ENCODE results near the gene MYO5C. TPM values are rescaled to one million over a fixed set of nuclear protein-coding genes. Genes with fewer than 3 reads are reported as not detected.

The MYO5C gene
- total and polyA plus RNA-seq, 2 of the 4 experiments (the other 2 are of a cell fraction): under 0.01 to 0.03 TPM

GRCh38 chr15:52301265-52301847, 5.8 kb upstream of the MYO5C start:
- ATAC-seq (ENCODE audit: low read depth): no peak

More at GRCh38 chr15:52301265-52301847, 5.8 kb upstream of the MYO5C start:
- no peak overlapping the region for H2AK9ac ChIP-seq (replicated peaks; ENCODE audit: low read depth, low read length, poor library complexity)
- H3K56ac ChIP-seq (ENCODE audit: extremely low read depth, insufficient read depth, low read length): no peak overlapping the region
- no peak overlapping the region for H4K5ac ChIP-seq (ENCODE audit: low read depth, low read length)
- H2BK15ac ChIP-seq (ENCODE audit: low read depth, low read length): no peak overlapping the region
- in situ Hi-C loops (cut with MboI; ENCODE audit: low sequenced_read_pairs) (no loop called here), dilution Hi-C loops (cut with HindIII; ENCODE audit: low sequenced_read_pairs, unreplicated experiment) (no loop called here), intact Hi-C loops (cut with micrococcal nuclease) (no loop called here)
- no peaks in the 10 kb centered on the region for H4K20me1 ChIP-seq (ENCODE audit: insufficient read depth, low read length)
- no peaks in the 10 kb centered on the region for H3K36me3 ChIP-seq (ENCODE audit: control insufficient read depth, insufficient read depth, low read length)
- no peaks in the 10 kb centered on the region for H3K27me3 ChIP-seq (ENCODE audit: control insufficient read depth, insufficient read depth, low read length)
- H4K91ac ChIP-seq (ENCODE audit: insufficient read depth, low read depth, low read length): no peak overlapping the region
- H3K23ac ChIP-seq (ENCODE audit: low read depth, low read length): no peak overlapping the region
- no peaks in the 10 kb centered on the region; the same call in 1 of the 2 replicates for H3K4me1 ChIP-seq (ENCODE audit: control insufficient read depth, insufficient read depth, low read length)
- no CpG with 5 or more reads among the region's 2 CpGs for WGBS, 2 experiments (ENCODE audit: extremely low coverage in 2 of 2, insufficient read length in 1 of 2)
- H3K27ac ChIP-seq (ENCODE audit: insufficient read depth, low read length): no peak overlapping the region
- no peak overlapping the region for H2AFZ ChIP-seq (replicated peaks; ENCODE audit: low read length, poor library complexity)
- H3K9me3 ChIP-seq (ENCODE audit: control insufficient read depth, insufficient read depth, low read length): no peaks in the 10 kb centered on the region
- no peak overlapping the region for H3K4me2 ChIP-seq (ENCODE audit: low read depth, low read length)
- POLR2A ChIA-PET (ENCODE audit: unreplicated experiment): no interaction called here
- H2BK5ac ChIP-seq (ENCODE audit: low read depth, low read length, poor library complexity, severe bottlenecking): no peak overlapping the region
- no peaks in the 10 kb centered on the region for H3K79me1 ChIP-seq (ENCODE audit: low read depth in 1 of 2, low read length in 2 of 2)
- H3K18ac ChIP-seq (ENCODE audit: low read depth, low read length): no peak overlapping the region
- no peak for DNase-seq
- no peak for TF ChIP-seq SMC3 (IDR thresholded peaks at IDR 0.05; ENCODE audit: low read depth, low read length)
- TF ChIP-seq CHD1 (IDR thresholded peaks at IDR 0.05; ENCODE audit: low read depth, low read length): no peak
- no peak for TF ChIP-seq CEBPB (IDR thresholded peaks at IDR 0.05; ENCODE audit: low read depth, low read length)
- no peak for TF ChIP-seq RCOR1 (IDR thresholded peaks at IDR 0.05; ENCODE audit: insufficient replicate concordance, low read length)
- no peak for TF ChIP-seq POLR2A (IDR thresholded peaks at IDR 0.05; ENCODE audit: low read depth, low read length)
- TF ChIP-seq CTCF (conservative IDR thresholded peaks at IDR 0.05; ENCODE audit: low read depth, low read length): no peak
- TF ChIP-seq BHLHE40 (IDR thresholded peaks at IDR 0.05; ENCODE audit: low read depth, low read length): no peak
- no peak for TF ChIP-seq MXI1 (IDR thresholded peaks at IDR 0.05; ENCODE audit: borderline replicate concordance, low read depth, low read length)
- no peak for TF ChIP-seq NFE2L2 (IDR thresholded peaks at IDR 0.05; ENCODE audit: low read depth, low read length)
- no peak for TF ChIP-seq RAD21 (IDR thresholded peaks at IDR 0.05; ENCODE audit: low read length)
- TF ChIP-seq FOS (IDR thresholded peaks at IDR 0.05; ENCODE audit: low read depth, low read length): no peak
- no peak for TF ChIP-seq RFX5 (IDR thresholded peaks at IDR 0.05; ENCODE audit: low read depth, low read length)
- no peak for TF ChIP-seq MAZ (IDR thresholded peaks at IDR 0.05; ENCODE audit: borderline replicate concordance, low read depth, low read length)
- no peak overlapping the region for H2AK5ac ChIP-seq (ENCODE audit: low read depth, low read length)
- H2BK20ac ChIP-seq (ENCODE audit: low read depth, low read length): no peak overlapping the region
- H2BK120ac ChIP-seq (ENCODE audit: low read depth, low read length): no peak overlapping the region
- CTCF ChIA-PET: no interaction called here
- H3K4me3 ChIP-seq (ENCODE audit: insufficient read depth, low read depth, low read length): no peak overlapping the region
- BruUV-seq (replicated peaks): no TSS peak
- H3K4ac ChIP-seq (ENCODE audit: low read depth, low read length): no peak overlapping the region
- no peak overlapping the region for H4K8ac ChIP-seq (ENCODE audit: low read depth in 2 of 2, low read length in 2 of 2)
- H3K14ac ChIP-seq (replicated peaks; ENCODE audit: low read depth, low read length): no peak overlapping the region
- no peaks in the 10 kb centered on the region for H3K9me1 ChIP-seq (ENCODE audit: insufficient read depth, low read length)
- H3K9ac ChIP-seq (ENCODE audit: low read depth, low read length): no peak overlapping the region
